NAMALWA (cell line): ENCODE measurements around the gene QSER1.
A peak's percentile ranks its signal among the peaks of the same experiment; 100 is the strongest.

ENCODE experiments used
- DNase-seq: peaks from one replicate; pipeline ENCODE4 v3.0.0-alpha.2; 2015; ENCODE audit warnings: low spot score

QSER1 gene

DNA sequence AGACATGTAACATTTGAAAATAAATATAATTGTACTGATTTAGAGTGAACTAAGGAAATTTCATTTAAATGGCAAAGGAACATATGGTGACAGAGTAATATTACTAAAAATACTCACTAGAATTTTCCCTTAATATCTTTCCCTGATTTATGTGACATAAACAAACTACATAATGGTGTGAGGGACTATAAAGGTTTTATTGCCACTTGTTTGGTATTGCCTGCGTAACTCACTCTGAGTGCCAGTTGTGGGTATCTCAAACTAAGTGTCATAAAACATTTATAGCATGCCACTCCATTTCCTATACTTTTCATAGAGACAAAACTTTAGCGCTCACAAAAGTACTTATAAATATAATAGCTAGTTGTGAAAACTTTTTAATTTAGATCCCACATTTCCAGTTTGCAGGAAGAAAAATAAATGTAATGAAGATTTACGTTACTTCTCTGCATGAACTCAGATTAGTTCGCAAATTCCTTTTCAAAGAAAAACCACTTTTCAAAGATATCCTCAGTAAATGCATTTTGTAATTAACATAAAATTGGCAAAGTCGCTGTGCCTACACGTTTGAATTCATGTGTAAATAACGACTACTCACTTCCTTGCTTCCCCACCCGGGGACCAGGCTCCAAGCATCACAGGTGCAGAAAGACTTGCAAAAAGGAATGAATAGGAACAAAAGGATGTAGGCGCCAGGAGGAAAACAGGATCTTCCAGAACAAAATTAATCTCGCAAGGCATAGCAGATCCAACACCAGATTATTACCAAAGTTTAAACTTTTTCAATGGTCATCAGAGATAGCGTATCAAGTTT lies 1.6 kb upstream of the QSER1 start:
- DNase-seq = no peak

DNA sequence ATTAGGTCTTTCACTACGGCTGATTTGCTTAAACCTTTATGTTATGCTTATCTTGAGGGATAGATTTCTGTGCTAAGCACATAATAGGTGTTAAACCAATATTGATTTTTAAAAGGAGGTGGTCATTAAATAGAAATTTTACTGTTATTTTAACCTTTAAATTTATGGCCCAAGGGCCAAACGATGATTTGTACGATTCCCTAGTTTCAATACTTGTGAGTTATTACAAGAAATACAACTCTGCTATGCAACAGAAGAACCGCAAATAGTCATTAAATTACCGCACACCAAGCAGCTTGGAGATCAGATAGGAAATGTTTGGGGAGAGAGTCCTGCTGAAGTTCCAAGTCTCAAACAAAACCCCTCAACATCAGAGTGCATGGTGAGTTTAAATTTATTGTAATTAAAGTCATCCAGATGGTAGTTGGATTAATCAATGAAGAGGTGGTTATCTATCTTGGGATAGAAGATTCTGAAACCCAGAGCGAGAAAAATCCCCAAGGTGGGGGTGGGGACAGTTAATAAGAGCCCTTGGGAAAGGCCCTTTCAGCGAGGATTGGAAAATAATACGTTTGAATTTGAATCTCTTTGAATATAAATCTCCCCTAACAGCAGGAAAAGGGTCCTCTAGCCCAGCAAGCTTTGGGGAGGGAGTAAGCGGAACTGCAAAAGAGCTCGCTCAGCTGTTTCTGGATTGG lies 805 bp upstream of the QSER1 start:
- no peak for DNase-seq

- DNase-seq = no peak
Observed at GRCh38 chr11:32893093-32893342, 407 bp downstream of the QSER1 start.

GRCh38 chr11:32893343-32894148 lies 935 bp downstream of the QSER1 start:
- peak; percentile 73 for DNase-seq

- DNase-seq = peak; percentile 81
Observed at GRCh38 chr11:32894149-32894827, 1.7 kb downstream of the QSER1 start.

- no peak for DNase-seq
Observed at GRCh38 chr11:32894921-32895320, 2.3 kb downstream of the QSER1 start.

- no peak for DNase-seq
Observed at GRCh38 chr11:32895471-32895870, 2.9 kb downstream of the QSER1 start.

- no peak for DNase-seq
Observed at GRCh38 chr11:32897103-32897502, 4.5 kb downstream of the QSER1 start.

DNA sequence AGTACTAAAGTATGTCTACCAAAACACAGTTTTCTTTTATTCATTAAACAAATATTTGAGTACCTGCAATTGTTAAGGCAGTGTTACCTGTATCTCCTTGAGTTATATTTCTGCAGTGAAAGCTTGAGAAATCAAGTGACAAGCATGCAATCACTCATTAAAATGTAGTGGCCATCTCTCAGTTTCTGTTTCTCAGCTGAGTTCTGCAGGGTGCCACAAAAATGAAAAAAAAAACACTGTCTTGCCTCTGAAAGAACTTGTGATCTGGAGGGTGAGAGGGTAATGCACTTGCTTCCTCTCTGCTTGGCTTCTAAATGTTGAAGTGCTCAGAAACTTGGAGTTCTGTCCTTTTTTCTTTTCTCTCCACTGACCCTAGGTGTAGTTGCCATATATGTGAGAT lies 6.8 kb downstream of the QSER1 start:
- DNase-seq = no peak

- DNase-seq = no peak
Observed at GRCh38 chr11:32902089-32902665, 9.6 kb downstream of the QSER1 start.

GRCh38 chr11:32905028-32905667 lies 12.5 kb downstream of the QSER1 start:
- no peak for DNase-seq

DNA sequence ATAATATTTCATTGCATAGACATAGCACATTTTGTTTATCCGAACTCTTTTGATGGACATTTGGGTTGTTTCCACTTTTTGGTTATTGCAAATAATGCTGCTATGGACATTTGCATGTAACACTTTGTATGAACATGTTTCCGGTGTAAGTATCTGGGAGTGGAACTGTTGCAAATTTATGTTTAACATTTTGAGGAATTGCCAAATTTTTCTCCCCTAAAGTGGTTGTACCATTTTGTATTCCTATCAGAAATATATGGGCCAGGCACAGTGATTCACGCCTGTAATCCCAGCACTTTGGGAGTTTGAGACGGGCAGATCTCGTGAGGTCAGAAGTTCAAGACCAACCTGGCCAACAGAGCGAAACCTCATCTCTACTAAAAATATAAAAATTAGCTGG lies 16.0 kb downstream of the QSER1 start:
- DNase-seq = no peak

DNA sequence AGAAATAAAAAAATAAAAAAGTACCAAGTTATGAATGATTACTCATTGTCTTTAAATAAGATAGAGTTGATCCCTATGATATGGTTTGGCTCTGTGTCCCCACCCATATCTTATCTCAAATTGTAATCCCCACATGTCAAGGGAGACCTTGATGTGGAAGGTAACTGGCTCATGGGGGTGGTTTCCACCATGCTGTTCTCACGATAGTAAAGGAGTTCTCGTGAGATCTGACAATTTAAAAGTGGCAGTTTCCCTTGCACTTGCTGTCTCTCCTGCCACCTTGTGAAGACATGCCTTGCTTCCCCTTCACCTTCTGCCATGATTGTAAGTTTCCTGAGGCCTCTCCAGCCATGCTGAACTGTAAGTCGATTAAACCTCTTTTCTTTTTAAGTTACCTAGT lies 18.8 kb downstream of the QSER1 start:
- no peak for DNase-seq

DNA sequence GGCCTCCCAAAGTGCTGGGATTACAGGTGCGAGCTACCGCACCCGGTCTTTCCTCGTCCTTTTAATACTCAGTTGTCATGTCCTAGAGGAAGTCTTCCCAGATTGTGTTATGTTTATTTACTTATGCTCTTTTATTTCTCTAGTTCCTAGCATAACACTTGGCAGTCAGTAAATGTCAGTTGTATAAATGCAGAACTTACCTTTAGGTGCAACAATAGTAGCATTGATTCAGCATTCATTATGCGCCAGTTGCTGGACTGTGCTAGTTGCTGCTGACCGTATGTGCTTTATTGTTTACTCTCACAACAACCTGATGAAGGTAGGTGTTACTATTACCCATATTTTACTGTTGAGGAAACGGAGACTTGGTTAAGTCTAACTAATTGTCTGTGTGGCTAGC lies 20.8 kb downstream of the QSER1 start:
- no peak for DNase-seq

GRCh38 chr11:32916361-32916760 lies 23.8 kb downstream of the QSER1 start:
- no peak for DNase-seq

DNA sequence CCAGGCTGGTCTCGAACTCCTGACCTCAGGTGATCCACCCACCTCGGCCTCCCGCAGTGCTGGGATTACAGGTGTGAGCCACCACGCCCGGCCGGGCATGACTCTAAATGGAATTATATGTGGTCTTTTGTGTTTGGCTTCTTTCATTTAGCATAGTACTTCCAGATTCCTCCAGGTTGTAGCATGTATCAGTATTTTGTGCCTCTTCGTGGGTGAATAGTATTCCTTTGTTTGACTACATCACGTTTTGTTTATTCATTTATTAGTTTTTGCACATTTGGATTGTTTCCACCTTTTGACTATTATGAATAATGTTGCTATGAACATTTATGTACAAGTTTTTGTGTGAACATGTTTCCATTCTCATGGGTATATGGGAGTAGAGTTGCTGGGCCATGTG lies 24.4 kb downstream of the QSER1 start:
- DNase-seq = no peak

- DNase-seq = no peak
Observed at GRCh38 chr11:32918427-32918826, 25.8 kb downstream of the QSER1 start.

- DNase-seq = no peak
Observed at GRCh38 chr11:32919338-32919737, 26.7 kb downstream of the QSER1 start.

- DNase-seq = no peak
Observed at GRCh38 chr11:32920570-32920969, 28.0 kb downstream of the QSER1 start.

GRCh38 chr11:32921204-32921603 lies 28.6 kb downstream of the QSER1 start:
- DNase-seq = no peak

GRCh38 chr11:32931606-32932005 lies 39.0 kb downstream of the QSER1 start:
- DNase-seq = no peak

GRCh38 chr11:32932196-32932595 lies 39.6 kb downstream of the QSER1 start:
- no peak for DNase-seq
